ENCODE data around the gene MIPEP. TPM values are rescaled to one million over a fixed set of nuclear protein-coding genes. Genes with fewer than 3 reads are reported as not detected.

Gene MIPEP
- total RNA-seq, 1 experiment from 2014 or later: 37.4 TPM

DNA sequence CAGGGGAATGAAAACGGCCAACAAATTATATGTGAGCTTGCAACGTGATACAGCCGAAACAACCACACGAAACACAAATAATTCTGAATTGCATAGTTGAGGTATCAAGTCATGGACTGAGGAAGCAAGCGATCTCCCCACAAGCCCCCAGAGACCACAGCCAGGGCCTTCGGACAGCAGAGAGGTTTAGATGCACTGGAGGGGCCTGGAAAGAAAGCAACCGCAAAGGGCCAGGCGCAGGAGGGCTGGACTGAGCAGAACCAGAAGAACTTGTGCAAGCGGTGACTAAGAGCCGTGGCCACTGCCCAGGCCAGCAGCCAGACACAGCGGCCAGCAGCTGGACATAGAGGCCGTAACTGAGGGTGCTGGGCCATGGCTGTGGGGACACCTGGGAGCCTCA, 187.6 kb downstream of the MIPEP start:
- no peak for DNase-seq (ENCODE audit: low spot score)
- in situ Hi-C loops (cut with HindIII; ENCODE audit: low sequenced_read_pairs): no loop called here

DNA sequence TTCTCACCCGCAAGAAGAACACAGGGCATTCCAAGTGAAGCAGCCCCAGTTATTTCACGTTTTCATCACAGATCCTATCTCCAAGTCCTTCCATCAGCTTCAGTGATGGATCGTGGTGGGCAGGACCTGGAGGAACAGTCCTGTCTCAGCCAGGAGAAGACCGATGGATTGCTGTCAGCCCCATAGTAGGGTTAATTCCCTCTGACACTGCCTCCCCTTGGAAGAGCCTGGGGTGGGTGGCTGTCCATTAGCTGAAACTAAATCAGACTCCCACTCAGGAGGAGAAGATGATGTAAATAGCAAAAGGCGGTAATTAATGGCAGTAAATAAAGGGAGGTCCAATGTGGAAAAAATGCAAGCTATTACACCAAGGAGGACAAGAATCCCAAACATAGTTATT, 188.0 kb downstream of the MIPEP start:
- in situ Hi-C loops (cut with HindIII; ENCODE audit: low sequenced_read_pairs): no loop called here
- no peak for DNase-seq (ENCODE audit: low spot score)

DNA sequence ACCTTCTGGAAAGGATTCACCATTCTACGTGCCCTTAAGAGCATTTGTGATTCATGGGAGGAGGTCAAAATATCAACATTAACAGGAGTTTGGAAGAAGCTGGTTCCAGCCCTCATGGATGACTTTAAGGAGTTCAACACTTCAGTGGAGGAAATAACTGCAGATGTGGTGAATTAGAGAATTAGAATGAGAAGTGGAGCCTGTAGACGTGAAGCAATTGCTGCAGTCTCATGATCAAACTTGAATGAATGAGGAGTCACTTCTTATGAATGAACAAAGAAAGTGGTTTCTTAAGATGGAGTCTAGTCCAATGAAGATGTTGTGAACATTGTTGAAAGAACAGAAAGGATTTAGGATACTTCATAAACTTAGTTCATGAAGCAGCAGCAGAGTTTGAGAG, 189.9 kb downstream of the MIPEP start:
- in situ Hi-C loops (cut with HindIII; ENCODE audit: low sequenced_read_pairs): no loop called here
- DNase-seq (ENCODE audit: low spot score): no peak

GRCh38 chr13:23697772-23698313, 191.4 kb downstream of the MIPEP start:
- DNase-seq (ENCODE audit: low spot score): no peak
- in situ Hi-C loops (cut with HindIII; ENCODE audit: low sequenced_read_pairs): no loop called here

DNA sequence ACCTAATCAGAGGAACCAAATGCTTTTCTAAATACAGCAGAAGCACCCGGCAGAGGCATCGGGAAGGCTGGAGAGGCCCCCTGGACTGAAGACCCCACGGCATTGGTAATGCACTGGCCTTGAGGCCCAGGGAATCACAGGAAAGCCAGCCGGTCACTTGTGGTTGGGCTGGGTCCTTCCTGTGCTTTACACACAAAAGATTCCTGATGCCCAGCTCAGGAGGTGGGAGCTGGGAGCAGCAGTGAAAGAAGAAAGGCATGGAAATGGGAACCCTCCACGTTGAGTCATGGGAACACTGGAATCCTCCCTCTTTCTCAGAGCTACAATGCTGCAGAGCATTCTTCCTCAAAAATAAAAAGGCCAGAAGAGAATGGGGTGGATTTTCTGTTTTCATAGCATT, 192.6 kb downstream of the MIPEP start:
- in situ Hi-C loops (cut with HindIII; ENCODE audit: low sequenced_read_pairs): no loop called here
- DNase-seq (ENCODE audit: low spot score): no peak

DNA sequence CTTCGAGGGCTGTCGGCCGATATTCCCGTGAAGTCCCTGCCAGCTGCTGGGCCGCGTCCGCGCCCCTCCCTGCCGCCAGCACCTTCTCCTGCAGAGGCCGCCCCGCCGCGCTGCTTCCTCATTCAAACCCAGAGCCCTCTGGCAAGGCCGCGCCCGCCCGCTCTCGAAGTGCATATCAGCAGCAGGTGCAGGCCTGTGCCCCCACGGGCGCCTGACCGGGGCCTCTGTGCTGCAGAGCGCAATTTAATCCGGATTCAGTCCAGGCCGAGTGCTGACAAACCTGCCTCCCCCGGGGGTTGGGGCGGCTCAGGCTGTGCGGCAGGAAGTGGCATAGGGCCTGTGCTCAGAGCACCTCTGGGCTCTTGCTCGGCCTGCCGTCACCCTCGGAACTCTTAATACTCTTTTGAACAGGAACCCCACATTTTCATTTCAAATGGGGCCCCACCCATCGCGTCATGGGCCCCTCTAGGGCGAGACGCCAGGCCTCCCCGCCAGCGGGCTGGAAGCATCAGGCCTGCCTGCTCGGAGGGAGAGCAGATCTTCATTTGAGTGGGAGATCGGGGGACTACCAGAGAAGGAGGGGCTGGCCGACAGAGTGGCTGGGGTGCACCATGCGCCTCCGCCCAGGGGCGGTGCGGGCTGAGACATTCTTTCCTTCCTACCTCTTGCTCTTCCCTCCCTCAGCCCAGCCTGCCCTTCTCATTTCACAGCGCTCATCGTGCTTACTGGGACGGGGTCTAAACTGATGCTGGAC, 193.3 kb downstream of the MIPEP start:
- no peak for DNase-seq (ENCODE audit: low spot score)

GRCh38 chr13:23695196-23695595, 194.0 kb downstream of the MIPEP start:
- in situ Hi-C loops (cut with HindIII; ENCODE audit: low sequenced_read_pairs): no loop called here
- no peak for DNase-seq (ENCODE audit: low spot score)

More for the DNA sequence above, 193.3 kb downstream of the MIPEP start:
- in situ Hi-C loops (cut with HindIII; ENCODE audit: low sequenced_read_pairs): no loop called here

- in situ Hi-C loops (cut with HindIII; ENCODE audit: low sequenced_read_pairs): no loop called here
- DNase-seq (ENCODE audit: low spot score): no peak
Observed at GRCh38 chr13:23692816-23693215, 196.4 kb downstream of the MIPEP start.

DNA sequence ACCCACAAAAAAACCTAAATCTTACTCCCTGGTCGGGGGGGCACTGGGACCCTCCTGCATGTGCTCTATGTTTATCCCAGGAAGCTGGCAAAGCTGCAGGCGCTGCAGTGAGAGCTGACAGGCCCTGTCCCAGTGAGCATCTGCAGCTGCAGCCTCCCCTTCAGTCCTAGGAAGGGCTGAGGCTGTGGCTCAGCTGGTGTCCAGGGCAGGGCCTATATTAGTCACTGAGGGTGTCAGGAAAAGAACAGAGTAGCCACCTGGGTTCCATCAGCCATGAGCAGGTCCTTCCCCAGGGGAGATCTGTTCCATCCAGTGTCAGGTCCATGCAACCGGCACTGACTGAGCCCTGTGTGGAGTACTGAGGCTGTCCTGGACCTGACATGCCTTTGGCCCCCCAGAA, 198.5 kb downstream of the MIPEP start:
- in situ Hi-C loops (cut with HindIII; ENCODE audit: low sequenced_read_pairs): no loop called here
- DNase-seq (ENCODE audit: low spot score): no peak

DNA sequence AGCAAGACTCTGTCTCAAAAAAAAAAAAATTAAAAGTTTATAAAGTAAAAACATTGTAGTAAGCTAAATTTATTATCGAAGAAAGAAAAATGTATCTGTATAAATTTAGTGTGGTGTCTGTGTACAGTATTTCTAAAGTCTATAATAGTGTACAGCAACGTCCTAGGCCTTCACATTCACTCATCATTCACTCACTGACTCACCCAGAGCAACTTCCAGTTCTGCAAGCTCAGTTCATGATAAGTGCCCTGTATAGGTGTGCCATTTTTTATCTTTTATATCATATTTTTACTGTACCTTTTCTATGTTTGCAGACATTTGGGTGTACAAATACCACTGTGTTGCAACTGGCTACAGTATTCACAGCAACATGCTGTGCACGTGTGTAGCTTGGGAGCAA, 200.9 kb downstream of the MIPEP start:
- in situ Hi-C loops (cut with HindIII; ENCODE audit: low sequenced_read_pairs): no loop called here
- DNase-seq (ENCODE audit: low spot score): no peak

- in situ Hi-C loops (cut with HindIII; ENCODE audit: low sequenced_read_pairs): no loop called here
- DNase-seq (ENCODE audit: low spot score): no peak
Observed at GRCh38 chr13:23687614-23688013, 201.6 kb downstream of the MIPEP start.

- no peak for DNase-seq (ENCODE audit: low spot score)
- in situ Hi-C loops (cut with HindIII; ENCODE audit: low sequenced_read_pairs): no loop called here
Observed at GRCh38 chr13:23686948-23687347, 202.3 kb downstream of the MIPEP start.

- no peak for DNase-seq (ENCODE audit: low spot score)
- in situ Hi-C loops (cut with HindIII; ENCODE audit: low sequenced_read_pairs): no loop called here
Observed at GRCh38 chr13:23685416-23685815, 203.8 kb downstream of the MIPEP start.

DNA sequence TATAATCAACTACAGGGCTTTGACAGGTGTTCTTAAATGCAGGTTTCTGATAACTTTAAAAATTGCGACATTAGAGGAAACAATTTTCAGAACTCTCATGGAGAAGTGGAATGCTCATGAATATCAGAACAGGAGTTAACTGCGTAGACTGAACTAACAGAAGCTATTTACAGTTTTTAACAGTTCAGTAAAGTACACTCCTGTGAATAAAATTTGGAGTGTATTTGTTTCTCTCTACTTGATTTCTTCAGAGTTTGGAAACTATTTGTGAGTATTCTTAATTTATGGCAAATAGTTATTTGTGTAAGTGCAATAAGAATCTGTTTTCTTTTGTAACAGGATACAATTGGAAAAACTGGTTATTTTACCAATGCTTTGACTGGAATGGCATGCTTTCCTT, 204.6 kb downstream of the MIPEP start:
- in situ Hi-C loops (cut with HindIII; ENCODE audit: low sequenced_read_pairs): loop anchor here (5.0 kb wide), 1 partner anchor 53 kb away; no protein-coding TSS in a partner anchor
- no peak for DNase-seq (ENCODE audit: low spot score)

DNA sequence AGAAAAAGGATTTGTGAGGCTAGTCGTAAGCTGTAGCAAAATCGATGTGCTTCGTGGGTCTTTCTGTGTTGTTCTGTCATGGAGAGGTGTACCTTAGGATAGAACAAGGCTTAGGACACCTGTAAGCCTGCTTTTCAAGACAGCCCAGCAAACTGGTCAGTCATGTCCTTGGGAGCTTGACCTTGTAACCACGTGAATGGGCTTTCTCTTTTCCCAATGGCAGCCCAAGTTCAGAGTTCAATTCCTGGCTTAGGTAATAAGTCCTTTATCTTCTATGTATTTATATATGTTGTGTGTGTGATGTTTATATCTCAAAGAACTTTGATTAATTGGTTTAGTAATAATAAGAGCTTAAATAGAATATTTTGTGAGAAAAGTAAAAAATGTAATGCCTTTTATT, 206.1 kb downstream of the MIPEP start:
- in situ Hi-C loops (cut with HindIII; ENCODE audit: low sequenced_read_pairs): loop anchor here (5.0 kb wide), 1 partner anchor 54 kb away; no protein-coding TSS in a partner anchor
- no peak for DNase-seq (ENCODE audit: low spot score)

DNA sequence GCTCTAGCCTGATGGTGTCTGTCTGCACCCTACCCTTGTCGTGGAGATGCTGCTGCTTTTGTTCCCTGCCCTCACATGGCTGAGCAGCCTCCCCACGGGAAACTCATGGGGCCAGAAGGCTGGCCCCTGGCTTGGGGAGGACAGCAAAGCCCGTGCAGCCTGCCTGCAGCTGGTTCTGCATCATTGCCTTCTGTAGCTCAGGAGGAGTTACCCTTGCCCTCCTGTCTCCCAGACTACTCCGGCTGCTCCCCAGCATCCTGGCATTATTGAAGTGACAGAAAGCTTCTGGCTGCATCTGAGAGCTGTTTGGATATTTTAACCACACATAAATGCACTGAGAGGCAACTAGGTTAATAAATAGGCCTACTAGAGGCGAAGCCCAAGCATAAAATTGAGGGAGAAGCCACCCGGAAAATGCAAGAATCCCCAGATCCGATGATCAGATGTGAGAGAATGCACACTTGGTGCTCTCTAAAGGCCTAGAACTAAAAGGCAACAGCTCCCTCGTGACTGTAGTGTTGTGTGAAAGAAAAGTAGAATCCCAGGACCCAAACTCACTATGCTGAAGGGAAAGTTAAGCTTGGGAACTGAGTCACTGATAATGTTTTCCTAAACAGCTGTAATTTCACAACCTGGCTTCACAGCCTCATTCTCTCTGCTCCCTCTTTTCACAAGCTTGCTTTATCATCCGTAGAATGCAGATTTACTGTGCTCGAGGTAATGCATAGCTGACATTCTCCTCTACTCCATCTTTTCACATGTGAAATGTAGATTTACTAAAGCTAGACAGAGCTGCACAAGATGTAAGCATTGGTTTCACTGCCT, 208.1 kb downstream of the MIPEP start:
- in situ Hi-C loops (cut with HindIII; ENCODE audit: low sequenced_read_pairs): loop anchor here (5.0 kb wide), 1 partner anchor 56 kb away; no protein-coding TSS in a partner anchor

More for the DNA sequence above, 208.1 kb downstream of the MIPEP start:
- no peak for DNase-seq (ENCODE audit: low spot score)
